ENCODE results near the gene KIF7. TPM values are rescaled to one million over a fixed set of nuclear protein-coding genes. Genes with fewer than 3 reads are reported as not detected.

KIF7 gene
- total RNA-seq, 1 donor from 2014 or later = 9.3 TPM

DNA sequence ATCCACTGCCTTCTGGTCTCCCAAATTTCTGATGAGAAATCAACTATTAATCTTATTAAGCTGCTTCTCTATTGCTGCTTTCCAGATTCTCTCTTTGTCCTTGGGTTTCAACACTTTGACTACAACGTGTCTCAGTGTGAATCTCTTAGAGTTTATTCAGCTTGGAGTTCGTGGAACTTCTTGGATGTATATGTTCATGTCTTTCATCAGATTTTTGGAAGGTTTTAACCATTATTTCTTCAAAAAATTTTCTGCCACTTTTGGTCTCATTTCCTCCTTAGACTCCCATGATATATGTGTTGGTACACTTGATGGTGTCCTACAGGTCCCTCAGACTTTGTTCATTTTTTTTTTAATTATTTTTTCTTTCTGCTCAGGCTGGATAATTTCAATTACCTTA is 44.0 kb downstream of the KIF7 start:
- Mint-ChIP-seq H3K4me3 (ENCODE audit: unreplicated experiment) (no peak overlapping the region), H3K9me3 (ENCODE audit: unreplicated experiment) (no peaks in the 10 kb centered on the region), H3K4me1 (ENCODE audit: low read depth, unreplicated experiment) (no peaks in the 10 kb centered on the region), H3K27me3 (ENCODE audit: unreplicated experiment) (no peaks in the 10 kb centered on the region), H3K27ac (ENCODE audit: unreplicated experiment) (no peak overlapping the region), H3K36me3 (ENCODE audit: unreplicated experiment) (no peaks in the 10 kb centered on the region)
- DNase-seq = no peak
- TF ChIP-seq, protein P1, sequence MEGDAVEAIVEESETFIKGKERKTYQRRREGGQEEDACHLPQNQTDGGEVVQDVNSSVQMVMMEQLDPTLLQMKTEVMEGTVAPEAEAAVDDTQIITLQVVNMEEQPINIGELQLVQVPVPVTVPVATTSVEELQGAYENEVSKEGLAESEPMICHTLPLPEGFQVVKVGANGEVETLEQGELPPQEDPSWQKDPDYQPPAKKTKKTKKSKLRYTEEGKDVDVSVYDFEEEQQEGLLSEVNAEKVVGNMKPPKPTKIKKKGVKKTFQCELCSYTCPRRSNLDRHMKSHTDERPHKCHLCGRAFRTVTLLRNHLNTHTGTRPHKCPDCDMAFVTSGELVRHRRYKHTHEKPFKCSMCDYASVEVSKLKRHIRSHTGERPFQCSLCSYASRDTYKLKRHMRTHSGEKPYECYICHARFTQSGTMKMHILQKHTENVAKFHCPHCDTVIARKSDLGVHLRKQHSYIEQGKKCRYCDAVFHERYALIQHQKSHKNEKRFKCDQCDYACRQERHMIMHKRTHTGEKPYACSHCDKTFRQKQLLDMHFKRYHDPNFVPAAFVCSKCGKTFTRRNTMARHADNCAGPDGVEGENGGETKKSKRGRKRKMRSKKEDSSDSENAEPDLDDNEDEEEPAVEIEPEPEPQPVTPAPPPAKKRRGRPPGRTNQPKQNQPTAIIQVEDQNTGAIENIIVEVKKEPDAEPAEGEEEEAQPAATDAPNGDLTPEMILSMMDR (IDR thresholded peaks at IDR 0.05; ENCODE audit: partially characterized antibody, unreplicated experiment) = no peak

DNA sequence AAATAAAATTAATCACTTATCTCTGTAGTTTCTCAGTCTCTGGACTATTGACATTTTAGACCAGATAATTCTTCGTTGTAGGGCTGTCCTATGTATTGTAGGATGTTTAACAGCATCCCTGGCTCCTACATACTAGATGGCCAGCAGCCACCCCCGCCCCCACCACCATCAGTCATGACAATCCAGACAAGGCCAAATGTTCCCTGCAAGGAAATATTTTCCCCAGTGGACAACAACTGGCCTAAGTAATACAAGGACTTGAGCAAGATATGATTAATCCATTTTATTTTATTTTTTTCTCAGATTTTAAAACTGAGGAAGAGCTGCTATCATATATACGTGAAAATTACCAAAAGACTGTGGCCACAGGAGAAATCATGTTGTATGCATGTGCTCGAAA is 56.2 kb downstream of the KIF7 start:
- H3K4me3 Mint-ChIP-seq (ENCODE audit: unreplicated experiment) = no peak overlapping the region
- H3K4me1 Mint-ChIP-seq (ENCODE audit: low read depth, unreplicated experiment) = peaks cover 2% of the 10 kb centered on the region
- TF ChIP-seq, protein P1 (IDR thresholded peaks at IDR 0.05; ENCODE audit: partially characterized antibody, unreplicated experiment) = no peak
- no peaks in the 10 kb centered on the region for H3K36me3 Mint-ChIP-seq (ENCODE audit: unreplicated experiment)
- H3K27me3 Mint-ChIP-seq (ENCODE audit: unreplicated experiment) = no peaks in the 10 kb centered on the region
- DNase-seq = no peak
- H3K27ac Mint-ChIP-seq (ENCODE audit: unreplicated experiment) = no peak overlapping the region
- H3K9me3 Mint-ChIP-seq (ENCODE audit: unreplicated experiment) = no peaks in the 10 kb centered on the region

DNA sequence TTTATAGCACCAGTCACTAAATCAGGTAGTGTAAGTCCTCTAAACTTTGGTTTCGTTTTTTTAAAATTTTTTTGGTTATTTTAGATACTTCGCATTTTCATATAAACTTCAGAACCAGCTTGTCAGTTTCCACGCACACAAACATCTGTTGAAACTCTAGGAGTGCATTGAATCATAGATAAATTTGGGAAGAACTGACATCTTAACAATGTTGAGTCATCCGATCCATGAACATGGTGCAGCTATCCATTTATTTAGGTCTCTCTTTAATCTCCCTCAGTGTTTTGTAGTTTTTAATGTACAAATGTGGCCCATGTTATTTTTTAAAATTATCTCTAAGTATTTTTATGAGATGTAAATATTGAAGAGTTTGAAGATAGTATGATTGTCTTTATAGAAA is 62.2 kb downstream of the KIF7 start:
- Mint-ChIP-seq H3K36me3 (ENCODE audit: unreplicated experiment) (no peaks in the 10 kb centered on the region), H3K9me3 (ENCODE audit: unreplicated experiment) (no peaks in the 10 kb centered on the region), H3K27me3 (ENCODE audit: unreplicated experiment) (no peaks in the 10 kb centered on the region), H3K27ac (ENCODE audit: unreplicated experiment) (no peak overlapping the region), H3K4me3 (ENCODE audit: unreplicated experiment) (no peak overlapping the region), H3K4me1 (ENCODE audit: low read depth, unreplicated experiment) (peaks cover 2% of the 10 kb centered on the region)
- TF ChIP-seq, protein P1 (IDR thresholded peaks at IDR 0.05; ENCODE audit: partially characterized antibody, unreplicated experiment) = no peak
- DNase-seq = no peak

DNA sequence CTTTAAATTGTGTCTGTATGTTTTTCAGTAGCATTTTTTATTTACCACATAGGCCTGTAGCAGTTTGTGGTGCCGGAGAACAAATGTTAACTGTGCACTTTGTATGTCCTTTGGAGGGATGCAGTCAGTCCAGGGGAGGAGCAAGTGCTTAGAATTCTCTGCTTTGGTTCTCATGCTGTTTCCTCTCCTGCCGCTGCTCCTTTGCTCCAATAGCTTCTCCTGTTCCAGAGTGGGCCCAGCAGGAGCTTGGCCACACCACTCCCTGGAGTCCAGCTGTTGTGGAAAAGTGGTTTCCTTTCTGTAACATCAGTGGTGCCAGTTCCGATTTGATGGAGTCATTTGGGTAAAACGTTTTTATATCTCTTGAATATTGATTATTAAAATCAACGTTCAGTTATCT is 63.4 kb downstream of the KIF7 start:
- peaks cover 2% of the 10 kb centered on the region for H3K4me1 Mint-ChIP-seq (ENCODE audit: low read depth, unreplicated experiment)
- TF ChIP-seq, protein P1 (IDR thresholded peaks at IDR 0.05; ENCODE audit: partially characterized antibody, unreplicated experiment) = no peak
- no peak overlapping the region for H3K4me3 Mint-ChIP-seq (ENCODE audit: unreplicated experiment)
- H3K9me3 Mint-ChIP-seq (ENCODE audit: unreplicated experiment) = no peaks in the 10 kb centered on the region
- H3K27ac Mint-ChIP-seq (ENCODE audit: unreplicated experiment) = no peak overlapping the region
- no peaks in the 10 kb centered on the region for H3K27me3 Mint-ChIP-seq (ENCODE audit: unreplicated experiment)
- DNase-seq = no peak
- H3K36me3 Mint-ChIP-seq (ENCODE audit: unreplicated experiment) = no peaks in the 10 kb centered on the region

DNA sequence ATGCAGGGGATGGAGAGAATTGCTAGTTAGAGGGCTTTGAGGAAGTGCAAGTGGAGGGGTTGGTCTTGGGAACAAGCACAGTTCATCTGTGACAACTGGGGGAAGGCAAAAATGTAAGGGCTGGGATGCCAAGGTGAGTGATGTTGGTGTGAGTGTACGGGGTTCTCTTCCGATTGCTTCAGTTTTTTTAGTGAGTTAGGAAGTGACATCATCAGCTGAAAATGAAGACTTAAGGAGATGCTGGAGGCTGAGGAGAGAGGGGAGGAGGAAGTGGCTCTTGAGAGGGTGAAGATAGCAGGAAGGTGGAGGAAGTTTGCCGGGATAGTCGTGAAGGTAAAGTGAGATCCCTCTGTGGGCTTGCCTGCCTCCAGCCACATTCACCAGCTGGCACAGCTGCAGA is 67.3 kb downstream of the KIF7 start:
- no peak for DNase-seq
- H3K9me3 Mint-ChIP-seq (ENCODE audit: unreplicated experiment) = no peaks in the 10 kb centered on the region
- H3K27me3 Mint-ChIP-seq (ENCODE audit: unreplicated experiment) = no peaks in the 10 kb centered on the region
- no peaks in the 10 kb centered on the region for H3K4me1 Mint-ChIP-seq (ENCODE audit: low read depth, unreplicated experiment)
- TF ChIP-seq, protein P1 (IDR thresholded peaks at IDR 0.05; ENCODE audit: partially characterized antibody, unreplicated experiment) = no peak
- H3K36me3 Mint-ChIP-seq (ENCODE audit: unreplicated experiment) = no peaks in the 10 kb centered on the region
- H3K4me3 Mint-ChIP-seq (ENCODE audit: unreplicated experiment) = no peak overlapping the region
- no peak overlapping the region for H3K27ac Mint-ChIP-seq (ENCODE audit: unreplicated experiment)

Data from glutamatergic neuron (in vitro differentiated cells).